ENCODE measurements around the gene RTL9.

GRCh38 chrX:110327336-110327735 is 31.3 kb upstream of the RTL9 start:
- TF ChIP-seq CTCF (IDR thresholded peaks at IDR 0.05; ENCODE audit: insufficient read depth, low read depth, low read length) (no peak), EZH2 (IDR thresholded peaks at IDR 0.05; ENCODE audit: insufficient read depth, low read length) (no peak)
